Esophagus muscularis mucosa (tissue), 4 donors: ENCODE measurements around the gene DYNC2I2. TPM values are rescaled to one million over a fixed set of nuclear protein-coding genes. Genes with fewer than 3 reads are reported as not detected.
"Not testable (repeated sequence)": the region's sequence is repeated elsewhere in the genome, so short reads cannot be mapped to it uniquely, and the experiment has no call there.

Source experiments
- DNase-seq: peaks from one replicate; pipeline ENCODE4 v3.0.0-alpha.2; 2017; ENCODE audit errors: extremely low spot score
- H3K27ac ChIP-seq, 4 donors: fragments of 200-600 bp; sonication (generic); replicated peaks in 1 of 4; 1 replicate in 3 of 4; 2 replicates in 1 of 4; pipeline ENCODE4 v1.5.1; 2016 to 2019; ENCODE audit warnings: mild to moderate bottlenecking in 1 of 4
- H3K27me3 ChIP-seq, 4 donors: fragments of 200-600 bp; sonication (generic); one replicate each; pipeline versions ENCODE4 v1.5.1 to v1.6.0; 2016 to 2019
- H3K36me3 ChIP-seq, 4 donors: fragments of 200-600 bp; sonication (generic); one replicate each; pipeline ENCODE4 v1.5.1; 2016 to 2019
- H3K4me1 ChIP-seq, 4 donors: fragments of 200-600 bp; sonication (generic); one replicate each; pipeline ENCODE4 v1.5.1; 2016 to 2019
- H3K4me3 ChIP-seq, 4 donors: fragments of 200-600 bp; sonication (generic); 1 replicate in 2 of 4; 2 replicates in 2 of 4; pipeline ENCODE4 v1.5.1; 2016 to 2019; ENCODE audit warnings: mild to moderate bottlenecking in 4 of 4, moderate library complexity in 1 of 4
- H3K9me3 ChIP-seq, 4 donors: fragments of 200-600 bp; sonication (generic); 1 replicate in 3 of 4; 2 replicates in 1 of 4; pipeline ENCODE4 v1.5.1; 2016 to 2019
- CTCF ChIP-seq, 3 experiments: fragments of 200-600 bp in 2 of 3; fragments of 450-650 bp in 1 of 3; sonication (generic) in 2 of 3; IDR thresholded peaks; one replicate each; pipeline ENCODE4 v1.5.1; 2017 to 2019; ENCODE audit warnings: antibody characterized with exemption in 3 of 3, mild to moderate bottlenecking in 2 of 3, moderate library complexity in 1 of 3
- EP300 ChIP-seq: sonication (generic); formaldehyde crosslinking; IDR thresholded peaks from one replicate; pipeline ENCODE4 v1.6.1; 2017; ENCODE audit warnings: antibody characterized with exemption
- POLR2A ChIP-seq: fragments of 450-650 bp; IDR thresholded peaks from one replicate; pipeline ENCODE4 v1.6.1; 2017; ENCODE audit warnings: antibody characterized with exemption, moderate library complexity, mild to moderate bottlenecking, low read depth
- POLR2AphosphoS5 ChIP-seq, 2 donors: sonication (generic); formaldehyde crosslinking; IDR thresholded peaks; one replicate each; pipeline ENCODE4 v1.6.1; 2017; ENCODE audit warnings: antibody characterized with exemption in 2 of 2
- WGBS: methylation state at CpG from one replicate; pipeline ENCODE4 v1.1.5; 2018; 5-methylcytosine and 5-hydroxymethylcytosine counted together
- intact Hi-C: fragments of 100-400 bp; cut with DNase I; formaldehyde crosslinking; loops from one replicate; pipeline ENCODE4 v1.15.1; 2023
- total RNA-seq, 4 donors: library from RNA; depleted of rRNA; stranded (reverse); fragments of >200 nt; gene quantifications; one replicate each; pipeline versions ENCODE4 v1.1.0 to v1.2.1, GENCODE V29; 2016

DYNC2I2 gene
- total RNA-seq, 4 donors from 2014 or later: 27.8 to 54.8 (median 39.2) TPM

- intact Hi-C loops: no loop called here
- no peak for TF ChIP-seq POLR2A
- TF ChIP-seq EP300: no peak
- TF ChIP-seq CTCF (IDR thresholded peaks at IDR 0.05): no peak
- no peak for TF ChIP-seq POLR2AphosphoS5 (IDR thresholded peaks at IDR 0.05)
- DNase-seq: no peak
- Histone ChIP-seq H3K27me3 (no peaks in the 10 kb centered on the region), H3K36me3 (peaks cover 28 to 47% (median 40%) of the 10 kb centered on the region in 4 donors), H3K4me3 (no peak overlapping the region), H3K9me3 (no peaks in the 10 kb centered on the region), H3K27ac (no peak overlapping the region), H3K4me1 (peaks cover 6 to 13% (median 9%) of the 10 kb centered on the region in 4 donors)
- whole genome bisulfite sequencing: 68% methylated on average over 8 of the region's 8 CpGs
These were observed 40.5 kb upstream of the DYNC2I2 start for GRCh38 chr9:128696923-128697707.

DNA sequence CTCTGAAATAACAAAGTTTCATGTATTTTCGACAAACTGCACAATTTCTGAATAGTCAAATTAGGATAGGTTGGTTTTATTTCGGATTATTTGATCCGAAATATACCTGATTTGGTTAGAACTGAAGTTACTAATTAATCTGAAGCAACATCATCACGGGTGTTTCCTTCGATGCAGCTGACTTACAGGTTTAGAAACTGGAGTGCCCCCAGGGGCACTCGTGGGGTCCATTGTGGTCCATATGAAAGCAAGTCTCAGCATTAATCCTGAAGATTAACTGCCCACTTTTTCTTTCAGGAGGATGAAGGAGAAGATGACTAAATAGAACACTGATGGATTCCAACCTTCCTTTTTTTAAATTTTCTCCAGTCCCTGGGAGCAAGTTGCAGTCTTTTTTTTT is 37.7 kb upstream of the DYNC2I2 start:
- TF ChIP-seq EP300 (no peak), POLR2A (no peak), POLR2AphosphoS5 (IDR thresholded peaks at IDR 0.05) (no peak), CTCF (IDR thresholded peaks at IDR 0.05) (no peak)
- H3K4me3 ChIP-seq: no peak overlapping the region
- peaks cover 31 to 57% (median 51%) of the 10 kb centered on the region in 4 donors for H3K36me3 ChIP-seq
- H3K9me3 ChIP-seq: no peaks in the 10 kb centered on the region
- peaks cover 14 to 22% (median 18%) of the 10 kb centered on the region in 4 donors for H3K4me1 ChIP-seq
- intact Hi-C loops: no loop called here
- DNase-seq: no peak
- no peaks in the 10 kb centered on the region for H3K27me3 ChIP-seq
- no peak overlapping the region for H3K27ac ChIP-seq
- 79% methylated on average over 6 of the region's 6 CpGs for WGBS

DNA sequence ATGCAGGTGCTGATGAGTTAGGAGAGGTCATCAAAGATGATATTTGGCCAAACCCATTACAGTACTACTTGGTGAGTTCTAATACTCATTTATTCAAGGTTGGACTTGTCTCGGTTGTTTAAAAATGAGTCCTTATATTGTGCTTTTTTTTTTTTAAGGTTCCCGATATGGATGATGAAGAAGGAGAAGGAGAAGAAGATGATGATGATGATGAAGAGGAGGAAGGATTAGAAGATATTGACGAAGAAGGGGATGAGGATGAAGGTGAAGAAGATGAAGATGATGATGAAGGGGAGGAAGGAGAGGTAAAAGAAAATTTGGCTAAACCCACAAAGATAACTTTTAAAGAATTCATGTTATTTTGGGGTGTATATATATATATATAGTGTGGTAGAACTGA is 37.1 kb upstream of the DYNC2I2 start:
- H3K27me3 ChIP-seq, DNase-seq, H3K9me3 ChIP-seq, intact Hi-C loops, H3K27ac ChIP-seq, H3K4me3 ChIP-seq: not testable (repeated sequence)
- peaks cover 14 to 22% (median 18%) of the 10 kb centered on the region in 4 donors for H3K4me1 ChIP-seq
- peaks cover 31 to 57% (median 51%) of the 10 kb centered on the region in 4 donors for H3K36me3 ChIP-seq
- 83% methylated on average over 3 of the region's 3 CpGs for WGBS

DNA sequence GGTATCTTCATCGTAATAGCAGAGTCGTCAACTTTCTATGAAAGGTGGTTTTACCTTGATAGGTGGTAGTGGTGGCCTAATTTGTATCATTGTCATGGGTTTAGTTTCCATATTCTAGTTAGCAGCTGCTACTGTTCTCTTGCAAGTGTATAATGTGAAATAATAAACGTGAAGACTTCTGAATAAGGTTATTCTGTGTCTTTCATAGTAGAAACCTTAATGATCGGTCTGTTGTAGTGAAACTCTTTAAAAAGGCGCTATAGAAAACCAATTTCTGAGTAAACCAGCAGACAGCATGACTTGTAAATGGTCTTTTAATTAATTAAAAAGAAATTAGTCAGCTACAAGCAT is 34.0 kb upstream of the DYNC2I2 start:
- Histone ChIP-seq H3K36me3 (peaks cover 31 to 46% (median 44%) of the 10 kb centered on the region in 4 donors), H3K9me3 (no peaks in the 10 kb centered on the region), H3K4me3 (peak overlapping the region; percentile 78 to 93 (median 90)), H3K27me3 (no peaks in the 10 kb centered on the region), H3K4me1 (peaks cover 18 to 31% (median 27%) of the 10 kb centered on the region in 4 donors), H3K27ac (peak overlapping the region; percentile 72 to 98 (median 90))
- 11% methylated on average over 5 of the region's 5 CpGs for WGBS
- intact Hi-C loops: no loop called here
- TF ChIP-seq POLR2AphosphoS5 (IDR thresholded peaks at IDR 0.05): no peak
- no peak for DNase-seq

- intact Hi-C loops: no loop called here
- Histone ChIP-seq H3K36me3 (peaks cover 27 to 40% (median 39%) of the 10 kb centered on the region in 4 donors), H3K4me1 (peaks cover 18 to 37% (median 29%) of the 10 kb centered on the region in 4 donors), H3K9me3 (no peaks in the 10 kb centered on the region), H3K4me3 (peak overlapping the region; percentile 78 to 93 (median 90)), H3K27me3 (no peaks in the 10 kb centered on the region), H3K27ac (peak overlapping the region; percentile 72 to 98 (median 90))
- WGBS: under 1% methylated on average over 22 of the region's 83 CpGs
- TF ChIP-seq CTCF (IDR thresholded peaks at IDR 0.05) (no peak), POLR2A (no peak), EP300 (no peak), POLR2AphosphoS5 (IDR thresholded peaks at IDR 0.05) (no peak)
- no peak for DNase-seq
These were observed 33.4 kb upstream of the DYNC2I2 start for GRCh38 chr9:128689820-128690683.
